G401.6 (cell line): ENCODE results near the gene RFC5.
A peak's percentile ranks its signal among the peaks of the same experiment; 100 is the strongest.
"Not testable (repeated sequence)": the region's sequence is repeated elsewhere in the genome, so short reads cannot be mapped to it uniquely, and the experiment has no call there.

ENCODE experiments used
- FAIRE-seq: peaks from 2 replicates; lab custom pipeline; 2012; peaks lifted over from hg19 to GRCh38; lab: Jason Lieb, UNC

RFC5 gene, protein sequence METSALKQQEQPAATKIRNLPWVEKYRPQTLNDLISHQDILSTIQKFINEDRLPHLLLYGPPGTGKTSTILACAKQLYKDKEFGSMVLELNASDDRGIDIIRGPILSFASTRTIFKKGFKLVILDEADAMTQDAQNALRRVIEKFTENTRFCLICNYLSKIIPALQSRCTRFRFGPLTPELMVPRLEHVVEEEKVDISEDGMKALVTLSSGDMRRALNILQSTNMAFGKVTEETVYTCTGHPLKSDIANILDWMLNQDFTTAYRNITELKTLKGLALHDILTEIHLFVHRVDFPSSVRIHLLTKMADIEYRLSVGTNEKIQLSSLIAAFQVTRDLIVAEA

DNA sequence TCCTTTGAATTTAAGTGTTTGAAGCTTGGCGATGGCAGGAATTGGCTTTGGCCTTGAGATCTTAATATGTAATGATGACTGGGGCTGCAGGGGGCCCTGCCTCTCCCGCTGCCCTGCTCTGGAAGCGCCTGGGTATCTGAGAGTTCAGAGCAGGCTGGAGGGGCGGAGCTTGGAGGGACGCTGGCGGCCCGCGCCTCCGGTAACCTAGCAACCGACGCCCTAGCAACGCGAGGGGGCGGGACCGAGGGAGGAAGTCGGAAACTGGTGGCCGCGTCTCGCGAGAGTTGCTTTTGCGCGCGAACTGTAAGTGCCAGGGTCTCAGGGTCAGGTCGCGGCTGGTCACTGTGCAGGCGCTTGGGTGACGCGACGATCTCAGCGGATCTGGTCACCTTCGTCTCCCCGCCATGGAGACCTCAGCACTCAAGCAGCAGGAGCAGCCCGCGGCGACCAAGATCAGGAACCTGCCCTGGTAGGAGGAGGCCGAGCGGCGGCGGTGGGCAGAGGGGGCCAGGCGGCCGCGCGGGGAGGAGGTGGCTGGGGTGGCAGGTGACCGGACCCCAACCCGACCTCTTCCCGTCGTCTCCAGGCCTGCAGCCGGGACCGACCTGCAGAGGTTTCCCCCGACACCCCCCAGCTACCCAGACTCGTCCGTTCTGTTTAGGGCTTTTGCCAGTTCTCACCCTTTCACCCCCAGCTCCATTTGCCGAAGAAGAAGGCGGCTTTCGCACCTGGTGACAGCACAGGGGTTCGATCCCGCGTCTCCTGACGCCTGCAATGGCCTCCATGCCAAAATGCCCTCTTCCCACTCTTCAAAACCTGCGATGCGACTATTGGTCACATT is at the start of gene RFC5:
RFC5 (plus strand) TSS at position 280 of the 841 bp plus-strand sequence; CDS start at position 405, 125 bp downstream.
- FAIRE-seq: peak; percentile 90

DNA sequence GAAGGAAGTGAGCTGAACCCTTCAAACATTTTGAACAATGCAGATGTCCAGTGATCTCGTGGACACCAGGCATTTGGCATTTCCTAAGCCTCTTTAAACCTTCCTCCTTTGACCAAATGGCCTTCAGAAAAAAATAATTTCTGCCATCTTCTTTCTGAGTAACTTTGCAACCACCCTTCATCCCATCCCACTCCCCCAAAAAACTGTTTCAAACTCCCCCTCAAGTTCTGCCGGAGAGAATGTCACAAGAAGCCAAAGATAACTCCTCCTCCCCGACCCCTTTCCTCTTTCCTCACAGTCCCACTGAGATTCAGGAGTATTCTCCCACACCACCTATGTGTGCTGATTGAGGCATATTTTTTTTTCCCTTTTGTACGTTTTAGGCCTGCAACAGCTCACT is 49.5 kb upstream of the RFC5 start:
- no peak for FAIRE-seq

DNA sequence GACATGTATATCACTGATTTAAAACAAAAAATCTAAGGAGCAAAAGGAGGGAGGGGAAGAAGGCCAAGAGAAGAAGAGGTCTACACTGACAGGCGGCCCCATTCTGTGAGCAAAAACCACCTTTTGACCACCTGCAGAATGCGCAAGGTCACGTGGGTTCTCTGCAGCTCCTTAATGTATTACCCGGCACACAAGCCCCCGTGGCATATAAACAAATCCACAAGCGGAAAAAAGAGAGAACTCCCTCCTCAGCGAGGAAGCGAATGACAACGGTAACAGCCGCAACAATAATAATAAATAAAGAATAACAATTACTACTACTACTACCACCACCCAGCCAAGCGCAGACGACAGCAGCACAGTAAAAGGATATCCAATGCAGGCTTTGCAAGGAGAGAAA is 49.0 kb upstream of the RFC5 start:
- FAIRE-seq: no peak

DNA sequence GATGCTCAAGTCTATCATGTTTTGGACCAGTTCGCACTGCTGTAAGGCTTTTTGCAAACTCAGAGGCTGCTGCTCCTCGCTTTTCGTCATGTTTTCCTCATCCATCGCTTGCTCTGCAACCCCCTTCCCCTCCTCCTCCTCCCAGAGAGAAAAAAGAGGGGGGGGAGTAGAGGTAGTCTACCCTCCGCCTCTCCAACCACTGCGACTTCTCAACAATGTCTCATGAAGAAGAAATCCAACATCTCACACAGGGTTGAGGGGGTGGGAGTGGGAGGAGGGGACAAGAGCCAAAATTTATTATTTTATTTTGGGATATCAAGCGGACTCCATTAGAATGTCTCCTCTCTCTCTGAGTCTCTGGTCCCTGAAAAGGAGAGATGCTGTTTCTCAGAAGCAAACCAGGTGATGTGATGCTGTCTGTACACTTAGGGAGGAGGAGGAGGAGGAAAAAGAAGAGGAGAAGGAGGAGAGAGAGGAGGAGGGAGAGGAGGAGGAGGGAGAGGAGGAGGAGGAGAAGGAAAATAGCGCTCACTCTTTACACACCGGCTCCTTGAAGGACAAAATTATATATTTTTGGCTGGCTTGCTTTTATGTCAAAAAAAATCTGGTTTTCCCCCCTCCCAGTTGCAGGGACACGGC is 48.2 kb upstream of the RFC5 start:
- no peak for FAIRE-seq

DNA sequence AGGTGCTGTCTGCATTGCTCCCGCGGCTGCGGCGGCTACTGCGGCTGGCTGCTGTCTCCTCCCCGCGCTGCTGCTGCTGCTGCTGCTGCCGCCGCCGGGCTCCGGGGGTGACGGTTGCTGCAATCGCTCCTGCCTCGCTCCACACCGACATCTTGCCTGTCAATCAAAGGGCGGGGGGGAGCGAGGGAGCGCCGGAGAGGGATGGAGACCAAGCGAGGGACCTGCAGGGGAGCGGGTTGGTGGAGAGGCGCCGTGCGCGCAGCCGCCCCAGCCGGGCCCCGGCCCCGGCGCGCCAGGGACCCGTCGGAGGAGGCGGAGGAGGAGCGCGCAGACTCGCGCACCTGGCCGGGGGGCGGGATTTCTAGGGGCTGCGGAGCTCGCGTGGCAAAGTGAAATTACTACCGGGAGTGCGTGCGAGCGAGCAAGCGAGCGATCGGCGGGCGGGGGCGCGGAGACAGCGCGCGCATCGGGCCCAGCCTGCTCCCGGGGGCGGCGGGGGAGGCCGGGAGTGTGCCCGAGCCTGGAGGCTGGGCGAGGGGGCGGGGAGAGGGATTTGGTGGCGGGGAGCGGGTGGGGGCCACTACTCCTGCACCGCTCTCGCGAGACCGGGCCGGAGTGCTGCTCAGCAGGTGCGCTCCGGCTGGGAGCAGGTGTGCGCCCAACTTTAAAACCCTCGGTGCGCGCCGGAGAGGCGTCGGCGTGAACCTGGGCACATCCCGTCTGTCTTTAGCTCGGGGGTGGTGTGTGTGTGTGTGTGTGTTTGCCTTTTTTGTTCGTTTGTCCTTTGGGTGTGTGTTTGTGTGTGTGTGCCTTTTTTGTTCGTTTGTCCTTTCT is 47.5 kb upstream of the RFC5 start, which contains the start of gene KSR2:
KSR2 (minus strand) TSS at position 165 of the 834 bp plus-strand sequence. CDS start 735 bp downstream, outside the sequence.
- FAIRE-seq: no peak

DNA sequence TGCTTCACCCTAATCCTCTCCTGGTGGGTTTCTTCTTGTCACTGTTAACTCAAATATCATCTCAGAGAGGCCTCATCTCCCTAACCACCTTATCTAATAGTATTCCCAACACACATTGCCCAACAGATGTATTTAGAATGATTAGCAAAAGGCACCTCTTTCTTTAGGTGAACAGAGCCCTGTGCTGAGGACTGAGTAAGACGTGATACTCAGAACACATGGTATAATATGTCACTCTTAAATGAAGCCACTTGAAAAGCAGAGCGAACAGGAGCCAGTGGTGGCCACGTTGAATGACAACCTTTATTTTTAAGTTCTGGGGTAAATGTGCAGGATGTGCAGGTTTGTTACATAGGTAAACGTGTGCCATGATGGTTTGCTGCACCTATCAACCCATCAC is 46.2 kb upstream of the RFC5 start:
- no peak for FAIRE-seq

DNA sequence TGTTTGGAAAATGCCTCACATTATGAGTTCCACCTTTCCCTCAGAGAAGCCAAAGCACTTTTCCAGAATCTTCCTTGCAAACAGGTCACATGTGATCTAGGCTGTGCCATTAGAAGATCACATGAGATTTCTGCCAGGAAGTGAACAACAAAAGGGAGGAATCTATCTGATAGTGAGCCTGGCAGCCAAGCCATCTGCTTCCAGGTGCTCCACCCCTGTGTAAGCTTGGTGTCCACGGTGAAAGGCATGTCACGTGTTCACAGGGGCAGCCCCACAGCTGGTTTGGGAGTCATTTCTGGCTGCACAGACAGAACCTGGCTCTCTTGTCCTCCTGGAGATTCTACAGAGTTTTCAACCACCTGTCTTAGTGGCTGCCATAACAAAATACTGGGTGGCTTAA is 44.2 kb upstream of the RFC5 start:
- FAIRE-seq: no peak

DNA sequence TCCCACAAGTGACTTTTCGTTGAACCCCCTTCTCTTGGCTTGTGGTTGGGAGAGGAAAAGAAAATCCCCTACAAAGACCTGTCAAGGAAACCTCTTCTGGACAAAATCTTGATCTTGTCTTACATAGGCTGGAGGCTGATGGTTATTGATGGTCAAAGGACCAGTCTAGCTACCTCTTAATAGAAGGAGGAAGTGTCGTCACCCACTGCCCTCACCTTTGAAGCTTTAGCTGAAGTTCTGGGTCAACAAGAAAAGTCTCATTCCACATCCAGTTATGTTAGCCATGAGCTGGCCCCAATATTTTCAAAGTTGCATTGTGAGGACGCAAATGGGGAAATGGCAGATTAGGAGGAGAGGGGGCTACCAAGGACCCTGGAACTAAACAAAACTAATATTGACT is 41.5 kb upstream of the RFC5 start:
- no peak for FAIRE-seq

DNA sequence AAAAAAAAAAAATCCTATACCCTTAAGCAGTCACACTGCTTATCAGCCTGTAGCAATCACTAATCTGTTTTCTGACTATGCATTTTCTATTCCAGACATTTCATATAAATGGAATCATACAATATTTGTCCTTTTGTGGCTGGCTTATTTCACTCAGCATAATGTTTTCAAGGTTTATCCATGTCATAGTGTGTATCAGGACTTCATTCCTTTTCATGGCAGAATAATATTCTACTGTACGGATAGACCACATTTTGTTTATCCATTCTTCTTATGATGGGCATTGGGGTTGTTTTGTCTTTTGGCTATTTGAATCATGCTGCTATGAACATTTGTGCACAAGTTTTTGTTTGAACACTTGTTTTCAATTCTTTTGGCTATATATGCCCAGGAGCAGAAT is 39.1 kb upstream of the RFC5 start:
- no peak for FAIRE-seq

DNA sequence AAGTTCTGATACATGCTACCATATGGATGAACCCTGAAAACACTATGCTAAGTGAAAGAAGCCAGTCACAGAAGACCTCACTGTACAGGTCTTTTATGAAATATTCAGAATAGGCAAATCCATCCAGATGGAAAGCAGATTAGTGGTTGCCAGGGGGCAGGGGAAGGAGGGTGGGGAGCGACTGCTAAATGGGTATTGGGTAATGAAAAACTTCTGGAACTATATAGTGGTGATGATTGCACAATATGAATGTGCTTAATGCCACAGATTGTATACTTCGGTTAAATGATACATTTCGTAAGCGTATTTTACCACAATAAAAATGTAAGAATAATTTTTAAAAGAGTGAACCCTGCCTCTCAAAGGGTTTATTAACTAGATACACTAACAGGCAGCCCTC is 35.9 kb upstream of the RFC5 start:
- no peak for FAIRE-seq

DNA sequence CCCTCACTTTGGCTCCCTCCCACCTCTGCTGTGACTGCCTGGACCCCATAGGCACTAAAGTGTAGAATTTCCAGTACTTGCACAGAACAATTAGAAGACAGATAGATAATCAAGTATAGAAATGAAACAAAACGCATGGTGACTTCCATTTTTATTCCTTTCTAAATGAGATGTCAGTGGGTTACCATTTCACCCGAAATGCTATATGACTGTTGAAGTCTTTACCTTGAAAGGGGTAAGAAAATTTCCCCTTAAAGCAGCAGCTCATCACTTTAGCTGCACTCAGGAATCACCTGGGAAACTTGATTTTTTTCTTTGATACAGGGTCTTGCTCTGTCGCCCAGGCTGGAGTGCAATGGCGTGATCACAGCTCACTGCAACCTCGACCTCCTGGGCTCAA is 35.2 kb upstream of the RFC5 start:
- FAIRE-seq: no peak

DNA sequence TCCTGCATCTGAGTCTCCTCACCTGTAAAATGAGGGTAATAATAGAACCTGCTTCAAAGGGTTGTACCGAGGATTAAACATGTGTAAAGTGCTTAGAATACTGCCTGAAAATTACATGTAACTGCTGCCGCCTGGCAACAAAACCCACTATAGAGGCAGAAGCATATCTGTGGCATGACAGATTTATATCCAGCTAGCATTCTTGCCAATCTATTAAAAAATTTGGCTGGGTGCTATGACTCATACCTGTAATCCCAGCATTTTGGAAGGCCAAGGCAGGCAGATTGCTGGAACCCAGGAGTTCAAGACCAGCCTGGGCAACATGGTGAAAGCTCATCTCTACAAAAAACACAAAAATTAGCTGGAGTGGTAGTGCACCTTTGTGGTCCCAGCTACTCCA is 31.3 kb upstream of the RFC5 start:
- no peak for FAIRE-seq

DNA sequence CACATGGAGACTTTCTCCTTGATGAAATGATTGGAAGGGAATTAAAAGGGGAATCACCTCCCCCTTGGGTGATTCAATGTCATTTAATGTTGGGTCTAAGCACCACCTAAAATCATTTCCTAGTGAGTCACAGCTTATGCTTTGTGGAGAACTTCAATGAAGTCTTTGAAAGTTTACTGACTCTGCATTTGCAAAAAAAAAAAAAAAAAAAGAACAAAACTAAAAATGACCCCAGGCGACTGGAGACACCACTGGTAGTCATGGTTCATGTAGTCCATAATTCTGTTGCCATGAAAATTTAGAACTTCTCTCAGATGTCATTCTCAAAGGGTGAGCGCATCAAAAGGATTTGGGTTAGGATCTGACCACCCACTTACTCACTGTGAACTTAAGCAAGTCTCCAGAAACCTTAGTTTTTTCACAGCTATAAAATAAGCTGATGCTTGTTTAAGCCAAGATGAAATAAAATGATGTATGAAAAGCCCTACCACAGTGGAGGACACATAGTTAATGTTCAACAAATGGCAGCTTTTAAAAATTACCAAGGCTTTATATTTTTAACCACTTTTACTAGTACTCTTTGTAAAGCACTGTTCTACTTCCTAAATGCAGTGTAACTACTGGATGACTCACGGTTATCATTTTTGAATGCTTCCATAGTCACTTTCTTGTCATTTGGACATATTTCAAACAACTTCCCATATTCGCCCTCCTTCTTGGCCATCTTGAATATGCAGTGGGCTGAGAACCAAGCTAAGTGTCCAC is 29.6 kb upstream of the RFC5 start:
- FAIRE-seq: no peak

DNA sequence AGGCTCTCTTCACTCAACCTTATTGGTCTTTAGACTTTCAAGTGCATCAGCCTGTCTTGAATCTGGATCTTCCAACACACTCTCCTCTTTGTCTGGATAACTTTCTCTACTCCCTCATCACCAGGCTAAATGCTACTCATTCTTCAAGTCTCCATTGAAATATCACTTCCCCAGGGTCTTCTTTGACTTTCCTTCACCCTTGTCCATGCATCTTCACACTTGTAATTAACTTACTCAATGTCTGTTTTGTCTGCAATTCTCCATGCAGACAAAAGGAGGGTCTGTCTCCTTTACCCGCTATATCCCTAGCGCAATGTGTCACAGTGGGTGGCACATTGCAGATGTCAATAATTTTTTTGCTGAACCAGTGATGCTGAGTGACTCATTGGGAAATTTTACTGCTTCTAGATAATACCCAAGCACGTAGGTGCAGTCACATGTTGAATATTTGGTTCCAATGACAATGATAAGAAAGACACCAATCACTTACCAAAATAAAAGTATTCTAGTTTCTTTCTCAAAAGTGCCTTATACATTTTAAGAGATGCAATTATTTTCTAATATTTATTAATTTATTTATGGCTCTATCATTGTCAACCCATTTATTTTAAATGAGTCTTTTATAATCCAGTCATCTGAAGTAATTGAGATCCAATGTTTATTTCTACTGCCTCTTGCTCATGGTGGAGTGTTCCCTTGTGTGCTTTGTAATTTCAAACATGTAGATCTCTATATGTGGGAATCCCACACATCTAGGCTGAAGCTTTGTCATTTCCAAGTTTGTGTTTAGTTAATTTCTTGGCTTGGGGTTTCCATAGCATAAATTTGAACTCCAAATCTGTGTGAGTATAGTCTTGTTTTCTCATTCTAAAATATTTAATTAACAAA is 21.7 kb upstream of the RFC5 start:
- FAIRE-seq: no peak

DNA sequence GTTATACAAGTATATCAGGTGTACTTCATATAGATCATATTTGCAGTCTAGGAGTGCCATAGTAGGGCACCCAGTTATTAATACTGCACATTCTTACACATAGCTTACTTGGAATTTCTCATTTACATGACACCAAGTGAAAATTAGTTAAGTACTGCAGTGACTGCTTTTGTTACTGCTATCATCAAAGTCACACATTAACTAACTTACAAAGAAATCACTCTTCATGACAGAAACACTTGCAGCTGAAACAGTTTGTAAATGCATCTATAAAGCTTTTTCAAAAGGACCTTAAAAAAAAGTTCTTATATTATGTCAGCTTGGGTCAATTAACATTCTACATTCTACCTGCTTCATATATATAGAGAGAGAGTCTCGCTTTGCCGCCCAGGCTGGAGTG is 17.8 kb upstream of the RFC5 start:
- FAIRE-seq: no peak

DNA sequence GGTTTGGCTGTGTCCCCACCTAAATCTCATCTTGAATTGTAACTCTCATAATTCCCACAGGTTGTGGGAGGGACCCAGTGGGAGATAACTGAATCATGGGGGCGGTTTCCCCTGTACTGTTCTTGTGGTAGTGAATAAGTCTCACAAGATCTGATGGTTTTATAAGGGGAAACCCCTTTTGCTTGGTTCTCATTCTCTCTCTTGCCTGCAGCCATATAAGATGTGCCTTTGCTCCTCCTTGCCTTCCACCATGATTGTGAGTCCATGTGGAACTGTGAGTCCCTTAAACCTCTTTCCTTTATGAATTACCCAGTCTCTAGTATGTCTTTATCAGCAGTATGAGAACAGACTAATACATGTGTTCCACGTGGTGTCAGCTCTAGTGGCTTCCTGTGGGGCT is 16.7 kb upstream of the RFC5 start:
- FAIRE-seq: not testable (repeated sequence)

DNA sequence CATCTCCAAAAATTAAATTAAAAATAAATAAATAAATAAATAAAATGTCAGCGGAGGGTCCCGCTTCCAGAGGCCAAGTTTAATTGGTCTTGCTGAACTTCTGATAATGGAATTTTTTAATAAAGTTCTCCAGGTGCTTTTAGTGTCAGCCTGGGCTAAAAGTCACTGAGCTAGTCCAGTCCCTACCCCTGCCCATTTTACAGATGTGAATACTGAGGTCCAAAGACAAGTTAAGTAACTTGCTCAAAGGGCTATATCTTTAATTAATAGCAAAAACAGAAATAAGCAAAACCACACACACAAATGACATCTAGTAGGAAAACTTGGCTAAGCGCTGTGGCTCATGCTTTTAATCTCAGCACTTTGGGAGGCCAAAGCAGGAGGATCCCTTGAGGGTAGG is 5.6 kb upstream of the RFC5 start:
- no peak for FAIRE-seq

DNA sequence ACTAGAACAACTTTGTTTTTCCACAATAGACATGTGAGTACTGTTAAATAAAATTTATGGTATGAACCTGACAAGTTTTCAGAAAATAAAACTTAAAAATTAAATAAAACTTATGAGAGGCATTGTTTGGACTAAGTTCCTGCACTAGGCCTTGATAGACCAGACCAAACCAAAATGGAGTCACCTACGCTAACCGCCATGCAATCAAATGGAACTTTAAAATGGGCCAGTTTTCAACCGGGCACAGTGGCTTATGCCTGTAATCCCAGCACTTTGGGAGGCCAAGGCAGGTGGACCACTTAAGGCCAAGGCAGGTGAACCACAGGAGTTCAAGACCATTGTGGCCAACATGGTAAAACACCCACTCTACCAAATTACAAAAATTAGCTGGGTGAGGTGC is 5.1 kb upstream of the RFC5 start:
- FAIRE-seq: no peak

DNA sequence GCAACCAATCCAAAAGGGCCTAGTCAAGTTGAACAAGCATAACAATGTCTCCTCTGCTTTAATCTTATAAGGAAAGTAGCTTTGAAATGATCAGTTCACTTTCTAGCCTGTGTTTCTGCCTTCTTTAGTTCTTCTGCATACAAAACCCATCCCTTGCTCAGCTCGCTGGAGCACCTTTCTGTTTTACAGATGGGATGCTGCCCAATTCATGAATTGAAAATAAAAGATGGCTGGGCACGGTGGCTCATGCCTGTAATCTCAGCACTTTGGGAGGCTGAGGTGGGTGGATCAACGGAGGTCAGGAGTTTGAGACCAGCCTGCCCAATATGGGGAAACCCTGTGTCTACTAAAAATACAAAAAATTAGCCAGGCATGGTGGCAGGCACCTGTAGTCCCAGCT is 4.5 kb upstream of the RFC5 start:
- no peak for FAIRE-seq

DNA sequence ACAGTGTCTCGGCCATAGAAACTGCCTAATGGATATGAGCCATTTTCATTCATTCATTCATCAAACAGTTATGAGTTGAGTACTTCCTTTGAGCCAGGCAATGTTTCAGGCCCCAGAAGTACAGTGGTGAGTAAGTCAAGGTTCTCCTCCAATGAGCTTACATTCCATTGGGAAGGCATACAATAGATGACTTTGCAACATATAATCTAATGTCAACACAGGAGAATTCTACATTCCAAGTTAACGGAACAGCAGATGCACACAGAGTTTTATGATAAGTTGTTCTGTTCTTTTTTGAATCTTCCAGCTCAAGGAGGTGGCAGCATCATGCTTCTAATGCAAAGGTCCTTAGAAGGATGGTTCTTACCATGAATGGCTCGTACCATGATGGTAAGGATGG is 3.2 kb upstream of the RFC5 start:
- FAIRE-seq: no peak
